Chondrocyte (in vitro differentiated cells): ENCODE results near the gene GPRC5D. TPM values are rescaled to one million over a fixed set of nuclear protein-coding genes. Genes with fewer than 3 reads are reported as not detected.

ENCODE experiments used
- DNase-seq: peaks from one replicate; pipeline ENCODE4 v3.0.0; 2021; ENCODE audit warnings: mixed read lengths, low spot score
- H3K27ac Mint-ChIP-seq: one replicate; pipeline ENCODE4 v1.8.0; 2021; ENCODE audit warnings: mild to moderate bottlenecking, moderate library complexity, mixed read lengths; ENCODE audit not compliant: unreplicated experiment
- H3K27me3 Mint-ChIP-seq: 2 replicates; pipeline ENCODE4 v1.8.0; 2021; ENCODE audit warnings: low read depth, mixed read lengths
- H3K36me3 Mint-ChIP-seq: 2 replicates; pipeline ENCODE4 v1.8.0; 2021; ENCODE audit warnings: low read depth, mixed read lengths
- H3K4me1 Mint-ChIP-seq: 2 replicates; pipeline ENCODE4 v1.8.0; 2021; ENCODE audit warnings: low read depth, mild to moderate bottlenecking, mixed read lengths
- H3K4me3 Mint-ChIP-seq: one replicate; pipeline ENCODE4 v1.8.0; 2021; ENCODE audit warnings: mild to moderate bottlenecking, moderate library complexity, mixed read lengths; ENCODE audit not compliant: unreplicated experiment
- H3K9me3 Mint-ChIP-seq: 2 replicates; pipeline ENCODE4 v1.8.0; 2021; ENCODE audit warnings: low read depth, mixed read lengths
- CTCF ChIP-seq: fragments of 200-600 bp; sonication (generic); IDR thresholded peaks from 2 replicates; pipeline ENCODE4 v1.5.0; 2021; ENCODE audit warnings: antibody characterized with exemption, mild to moderate bottlenecking, moderate library complexity
- total RNA-seq: library from RNA; stranded (reverse); gene quantifications from 3 replicates; pipeline ENCODE4 v1.2.1, GENCODE V29; 2021

The GPRC5D gene
- total RNA-seq, 1 donor from 2014 or later: not detected

GRCh38 chr12:12901158-12901791 is 50.7 kb downstream of the GPRC5D start:
- Mint-ChIP-seq H3K4me1 (peaks cover 75% of the 10 kb centered on the region), H3K27ac (peak overlapping the region; percentile 96), H3K36me3 (peaks cover 2% of the 10 kb centered on the region), H3K4me3 (peak overlapping the region; percentile 8), H3K27me3 (no peaks in the 10 kb centered on the region), H3K9me3 (no peaks in the 10 kb centered on the region)
- no peak for DNase-seq
- TF ChIP-seq CTCF: no peak

- no peak for TF ChIP-seq CTCF
- peaks cover 80% of the 10 kb centered on the region for H3K4me1 Mint-ChIP-seq
- peaks cover 2% of the 10 kb centered on the region for H3K36me3 Mint-ChIP-seq
- H3K9me3 Mint-ChIP-seq: no peaks in the 10 kb centered on the region
- H3K4me3 Mint-ChIP-seq: no peak overlapping the region
- no peak for DNase-seq
- no peaks in the 10 kb centered on the region for H3K27me3 Mint-ChIP-seq
- H3K27ac Mint-ChIP-seq: peak overlapping the region; percentile 96
Observed at GRCh38 chr12:12900786-12901157, 51.2 kb downstream of the GPRC5D start.

- Mint-ChIP-seq H3K27ac (peak overlapping the region; percentile 96), H3K9me3 (no peaks in the 10 kb centered on the region), H3K4me3 (peak overlapping the region; percentile 23), H3K36me3 (no peaks in the 10 kb centered on the region), H3K27me3 (no peaks in the 10 kb centered on the region), H3K4me1 (peaks cover 84% of the 10 kb centered on the region)
- TF ChIP-seq CTCF: no peak
- DNase-seq: no peak
Observed at GRCh38 chr12:12899530-12900380, 52.2 kb downstream of the GPRC5D start.

- no peak for DNase-seq
- Mint-ChIP-seq H3K4me3 (peak overlapping the region; percentile 4), H3K9me3 (no peaks in the 10 kb centered on the region), H3K27ac (peak overlapping the region; percentile 96), H3K36me3 (no peaks in the 10 kb centered on the region), H3K4me1 (peaks cover 81% of the 10 kb centered on the region), H3K27me3 (no peaks in the 10 kb centered on the region)
- TF ChIP-seq CTCF: no peak
Observed at GRCh38 chr12:12898911-12899511, 53.0 kb downstream of the GPRC5D start.

GRCh38 chr12:12898136-12898717 is 53.7 kb downstream of the GPRC5D start:
- peak overlapping the region; percentile 96 for H3K27ac Mint-ChIP-seq
- H3K36me3 Mint-ChIP-seq: no peaks in the 10 kb centered on the region
- no peak for DNase-seq
- TF ChIP-seq CTCF: no peak
- no peaks in the 10 kb centered on the region for H3K9me3 Mint-ChIP-seq
- H3K4me3 Mint-ChIP-seq: no peak overlapping the region
- peaks cover 75% of the 10 kb centered on the region for H3K4me1 Mint-ChIP-seq
- no peaks in the 10 kb centered on the region for H3K27me3 Mint-ChIP-seq
